ENCODE results near the gene PDE4D.

- TF ChIP-seq EZH2 (optimal IDR thresholded peaks at IDR 0.05; ENCODE audit: low read depth, low read length), result no peak
- TF ChIP-seq, protein P1, sequence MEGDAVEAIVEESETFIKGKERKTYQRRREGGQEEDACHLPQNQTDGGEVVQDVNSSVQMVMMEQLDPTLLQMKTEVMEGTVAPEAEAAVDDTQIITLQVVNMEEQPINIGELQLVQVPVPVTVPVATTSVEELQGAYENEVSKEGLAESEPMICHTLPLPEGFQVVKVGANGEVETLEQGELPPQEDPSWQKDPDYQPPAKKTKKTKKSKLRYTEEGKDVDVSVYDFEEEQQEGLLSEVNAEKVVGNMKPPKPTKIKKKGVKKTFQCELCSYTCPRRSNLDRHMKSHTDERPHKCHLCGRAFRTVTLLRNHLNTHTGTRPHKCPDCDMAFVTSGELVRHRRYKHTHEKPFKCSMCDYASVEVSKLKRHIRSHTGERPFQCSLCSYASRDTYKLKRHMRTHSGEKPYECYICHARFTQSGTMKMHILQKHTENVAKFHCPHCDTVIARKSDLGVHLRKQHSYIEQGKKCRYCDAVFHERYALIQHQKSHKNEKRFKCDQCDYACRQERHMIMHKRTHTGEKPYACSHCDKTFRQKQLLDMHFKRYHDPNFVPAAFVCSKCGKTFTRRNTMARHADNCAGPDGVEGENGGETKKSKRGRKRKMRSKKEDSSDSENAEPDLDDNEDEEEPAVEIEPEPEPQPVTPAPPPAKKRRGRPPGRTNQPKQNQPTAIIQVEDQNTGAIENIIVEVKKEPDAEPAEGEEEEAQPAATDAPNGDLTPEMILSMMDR (IDR thresholded peaks at IDR 0.05; ENCODE audit: low read length), result no peak
Observed at GRCh38 chr5:59471463-59471862, 422.1 kb downstream of the PDE4D start.

Data from MM.1S (cell line).